ENCODE measurements around the gene CA10. TPM values are rescaled to one million over a fixed set of nuclear protein-coding genes. Genes with fewer than 3 reads are reported as not detected.

The CA10 gene
- total RNA-seq, 1 experiment from 2014 or later = not detected

- DNase-seq (ENCODE audit: low spot score) = no peak
Observed at GRCh38 chr17:51682115-51682514, 476.4 kb downstream of the CA10 start.

GRCh38 chr17:51677875-51678274, 480.6 kb downstream of the CA10 start:
- DNase-seq (ENCODE audit: low spot score) = no peak

DNA sequence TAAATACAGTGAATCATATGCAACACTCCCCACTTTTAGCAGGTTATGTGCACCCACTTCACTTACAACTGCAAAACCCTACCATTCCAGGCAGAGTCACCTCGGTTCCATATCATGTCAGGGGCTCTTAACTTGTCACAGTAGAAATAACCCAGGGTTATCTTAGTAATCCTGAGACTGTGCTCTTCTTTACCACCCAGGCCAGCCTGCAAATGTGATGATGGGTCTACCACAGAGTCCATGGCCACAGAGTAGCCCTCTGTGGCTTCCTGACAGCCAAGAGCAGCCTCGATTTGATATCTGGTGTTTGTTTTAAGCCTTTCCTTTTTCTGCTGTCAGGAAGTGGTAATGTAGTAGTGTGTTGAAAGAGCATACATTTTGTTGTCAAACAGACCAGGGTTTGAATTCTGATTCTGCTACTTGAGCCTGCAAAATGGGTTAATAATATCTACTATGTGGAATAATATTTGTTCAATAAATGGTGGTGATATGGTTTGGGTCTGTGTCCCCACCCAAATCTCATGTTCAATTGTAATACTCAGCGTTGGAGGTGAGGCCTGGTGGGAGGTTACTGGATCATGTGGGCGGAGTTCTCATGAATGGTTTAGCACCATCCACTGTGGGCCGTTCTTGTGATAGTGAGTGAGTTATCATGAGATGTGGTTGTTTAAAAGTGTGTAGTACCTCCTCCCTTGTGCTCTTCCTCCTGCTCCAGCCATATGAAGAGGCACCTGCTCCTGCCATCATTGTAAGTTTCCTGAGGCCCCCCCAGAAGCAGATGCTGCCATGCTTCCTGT, 481.6 kb downstream of the CA10 start:
- DNase-seq (ENCODE audit: low spot score) = no peak

GRCh38 chr17:51674579-51675255, 483.8 kb downstream of the CA10 start:
- no peak for DNase-seq (ENCODE audit: low spot score)

GRCh38 chr17:51673070-51673469, 485.4 kb downstream of the CA10 start:
- DNase-seq (ENCODE audit: low spot score) = no peak

GRCh38 chr17:51672065-51672464, 486.4 kb downstream of the CA10 start:
- DNase-seq (ENCODE audit: low spot score) = no peak

- DNase-seq (ENCODE audit: low spot score) = no peak
Observed at GRCh38 chr17:51670899-51671298, 487.6 kb downstream of the CA10 start.

DNA sequence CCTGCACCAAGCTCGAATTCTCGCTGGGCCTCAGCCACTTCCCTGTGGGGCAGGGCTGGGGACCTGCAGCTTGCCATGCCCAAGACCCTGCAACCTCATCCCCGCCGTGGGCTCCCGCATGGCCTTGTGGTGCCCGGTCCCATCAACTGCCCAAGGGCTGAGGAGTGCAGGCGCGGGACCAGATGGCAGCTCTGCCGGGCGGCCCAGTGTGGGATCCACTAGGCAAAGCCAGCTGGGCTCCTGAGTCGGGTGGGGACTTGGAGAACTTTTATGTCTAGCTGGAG, 489.6 kb downstream of the CA10 start:
- no peak for DNase-seq (ENCODE audit: low spot score)

DNA sequence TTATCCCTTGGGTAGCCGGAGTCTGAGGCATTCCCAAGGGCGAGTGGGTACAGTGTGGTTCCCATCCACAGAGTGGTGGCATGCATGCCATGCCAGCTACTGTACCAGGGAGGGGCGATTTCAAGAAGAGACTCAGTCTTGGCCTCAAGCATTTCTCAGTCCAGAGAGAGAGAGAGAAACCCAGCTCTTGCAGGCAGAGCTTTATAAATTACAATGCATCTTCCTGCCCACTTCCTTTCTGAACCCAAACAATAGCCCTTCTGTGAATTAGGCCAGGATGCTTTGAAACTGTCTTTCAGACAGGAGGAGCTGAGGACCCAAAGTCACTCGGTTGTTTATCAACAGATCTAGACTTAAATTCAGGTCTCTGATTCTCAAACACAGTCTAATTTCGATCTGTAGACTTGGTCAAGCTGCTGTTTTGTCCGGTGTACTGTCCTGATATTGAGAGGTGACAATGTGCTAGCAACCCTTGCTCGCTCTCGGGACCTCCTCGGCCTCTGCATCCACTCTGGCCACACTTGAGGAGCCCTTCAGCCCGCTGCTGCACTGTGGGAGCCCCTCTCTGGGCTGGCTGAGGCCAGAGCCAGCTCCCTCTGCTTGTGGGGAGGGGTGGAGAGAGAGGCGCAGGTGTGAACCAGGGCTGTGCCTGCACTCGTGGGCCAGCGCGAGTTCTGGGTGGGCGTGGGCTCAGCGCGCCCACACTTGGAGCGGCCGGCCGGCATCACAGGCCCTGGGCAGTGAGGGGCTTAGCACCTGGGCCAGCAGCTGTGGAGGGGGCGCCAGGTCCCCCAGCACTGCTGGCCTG, 490.2 kb downstream of the CA10 start:
- no peak for DNase-seq (ENCODE audit: low spot score)

GRCh38 chr17:51667706-51668083, 490.8 kb downstream of the CA10 start:
- no peak for DNase-seq (ENCODE audit: low spot score)

- no peak for DNase-seq (ENCODE audit: low spot score)
Observed at GRCh38 chr17:51666971-51667705, 491.4 kb downstream of the CA10 start.

DNA sequence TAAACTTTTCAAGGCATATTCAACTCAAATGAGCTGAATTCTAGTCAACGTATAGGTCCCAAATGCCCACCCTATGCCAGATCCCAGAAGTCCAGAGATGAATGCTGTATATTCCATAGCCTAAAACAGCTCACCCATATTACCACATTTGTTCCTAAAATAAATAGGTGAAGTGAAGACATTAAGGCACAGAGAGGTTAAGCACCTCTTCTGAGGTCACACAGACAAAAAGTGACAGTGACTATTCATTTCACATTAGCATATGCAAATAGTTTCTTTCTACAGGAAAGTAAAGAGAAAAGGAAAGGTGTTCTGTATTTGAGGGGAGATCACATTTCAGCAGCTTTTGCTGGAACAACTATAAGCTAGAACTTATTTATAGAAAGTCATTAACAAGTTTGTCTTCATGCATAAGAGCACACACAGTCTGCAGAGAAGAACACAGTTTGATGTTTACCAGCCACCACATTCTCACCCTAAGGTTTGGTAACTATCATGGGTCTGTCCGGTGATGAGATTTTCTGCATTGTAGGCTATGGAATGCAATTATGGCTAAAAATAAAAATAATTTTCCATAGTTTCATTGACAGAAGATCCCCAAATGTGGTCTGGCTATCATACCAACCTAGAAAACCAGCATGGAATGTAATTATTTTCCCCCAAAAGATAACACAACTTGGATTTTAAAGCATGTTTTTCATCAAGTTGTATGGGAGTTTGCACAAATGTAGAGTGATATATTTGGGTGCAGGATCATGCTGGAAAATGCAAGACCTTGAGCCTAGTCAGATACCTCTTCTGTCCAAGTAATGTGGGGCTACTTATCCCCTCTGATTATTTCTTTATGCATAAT, 496.1 kb downstream of the CA10 start:
- no peak for DNase-seq (ENCODE audit: low spot score)

GRCh38 chr17:51661403-51661802, 497.1 kb downstream of the CA10 start:
- no peak for DNase-seq (ENCODE audit: low spot score)

DNA sequence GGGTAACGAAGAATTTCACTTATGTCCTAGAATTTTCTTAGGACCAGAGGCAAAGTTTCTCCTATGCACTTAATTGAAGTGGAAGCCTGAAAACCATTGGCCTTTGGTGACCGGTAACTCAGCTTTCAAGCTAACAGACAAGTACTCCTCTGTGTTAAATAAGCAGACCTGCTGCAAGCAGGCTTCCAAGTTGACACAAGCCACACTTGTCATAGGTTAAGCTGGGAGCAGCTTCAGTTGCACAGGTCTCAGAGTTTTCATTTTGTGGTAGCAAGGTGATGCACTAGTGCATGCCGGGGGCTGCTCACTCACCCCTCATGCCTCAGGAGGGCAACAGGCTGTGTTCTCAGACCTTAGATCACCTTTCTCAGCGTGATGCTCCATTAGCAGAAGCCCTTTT, 498.2 kb downstream of the CA10 start:
- DNase-seq (ENCODE audit: low spot score) = no peak

DNA sequence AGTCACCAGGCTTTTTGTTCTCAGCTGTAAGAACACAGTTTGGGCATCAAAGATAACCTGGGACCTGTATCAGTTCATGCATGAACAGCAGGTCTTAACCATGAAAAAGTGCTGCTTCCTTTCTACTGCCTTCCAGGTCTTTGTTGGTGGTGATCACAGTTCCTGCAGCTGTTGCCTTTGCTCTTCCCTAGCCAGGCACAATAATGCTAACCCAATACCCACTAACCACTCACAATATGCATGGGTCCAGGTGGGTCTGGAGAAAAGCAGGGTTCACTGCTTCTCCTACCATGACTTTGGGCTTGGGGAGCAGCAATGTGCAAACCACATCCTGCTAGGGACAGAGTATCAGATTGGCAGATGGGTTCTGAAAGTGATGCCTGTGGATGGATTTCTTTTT, 501.3 kb downstream of the CA10 start:
- no peak for DNase-seq (ENCODE audit: low spot score)

- DNase-seq (ENCODE audit: low spot score) = peak; percentile 14
Observed at GRCh38 chr17:51653878-51654277, 504.6 kb downstream of the CA10 start.

GRCh38 chr17:51652529-51652928, 506.0 kb downstream of the CA10 start:
- DNase-seq (ENCODE audit: low spot score) = no peak

GRCh38 chr17:51651513-51652298, 506.8 kb downstream of the CA10 start:
- no peak for DNase-seq (ENCODE audit: low spot score)

DNA sequence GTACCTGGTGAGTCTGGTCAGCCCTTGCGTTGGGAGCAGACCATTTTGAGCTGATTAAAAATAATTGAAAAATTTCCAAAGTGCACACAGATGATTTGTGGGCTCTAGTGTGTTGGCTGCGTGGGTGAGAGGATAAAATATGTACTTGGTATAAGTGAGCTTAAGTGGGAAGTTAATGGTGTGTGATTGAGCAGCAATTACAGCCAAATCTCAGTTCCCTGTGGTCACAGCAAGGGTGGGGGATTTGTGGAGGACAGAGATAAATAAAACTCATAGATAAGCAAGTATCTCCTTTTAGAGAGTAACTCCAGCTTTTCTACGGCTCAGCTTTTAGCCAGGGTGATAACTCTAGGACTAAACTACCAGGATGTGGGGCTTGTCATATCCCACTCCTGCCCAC, 507.7 kb downstream of the CA10 start:
- DNase-seq (ENCODE audit: low spot score) = no peak

GRCh38 chr17:51650202-51650601, 508.3 kb downstream of the CA10 start:
- no peak for DNase-seq (ENCODE audit: low spot score)
